ENCODE measurements around the gene NRDE2.
"Not testable (repeated sequence)": the region's sequence is repeated elsewhere in the genome, so short reads cannot be mapped to it uniquely, and the experiment has no call there.

The NRDE2 gene

GRCh38 chr14:90239139-90239538 is 92.6 kb downstream of the NRDE2 start:
- TF ChIP-seq, protein P1, sequence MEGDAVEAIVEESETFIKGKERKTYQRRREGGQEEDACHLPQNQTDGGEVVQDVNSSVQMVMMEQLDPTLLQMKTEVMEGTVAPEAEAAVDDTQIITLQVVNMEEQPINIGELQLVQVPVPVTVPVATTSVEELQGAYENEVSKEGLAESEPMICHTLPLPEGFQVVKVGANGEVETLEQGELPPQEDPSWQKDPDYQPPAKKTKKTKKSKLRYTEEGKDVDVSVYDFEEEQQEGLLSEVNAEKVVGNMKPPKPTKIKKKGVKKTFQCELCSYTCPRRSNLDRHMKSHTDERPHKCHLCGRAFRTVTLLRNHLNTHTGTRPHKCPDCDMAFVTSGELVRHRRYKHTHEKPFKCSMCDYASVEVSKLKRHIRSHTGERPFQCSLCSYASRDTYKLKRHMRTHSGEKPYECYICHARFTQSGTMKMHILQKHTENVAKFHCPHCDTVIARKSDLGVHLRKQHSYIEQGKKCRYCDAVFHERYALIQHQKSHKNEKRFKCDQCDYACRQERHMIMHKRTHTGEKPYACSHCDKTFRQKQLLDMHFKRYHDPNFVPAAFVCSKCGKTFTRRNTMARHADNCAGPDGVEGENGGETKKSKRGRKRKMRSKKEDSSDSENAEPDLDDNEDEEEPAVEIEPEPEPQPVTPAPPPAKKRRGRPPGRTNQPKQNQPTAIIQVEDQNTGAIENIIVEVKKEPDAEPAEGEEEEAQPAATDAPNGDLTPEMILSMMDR (conservative IDR thresholded peaks at IDR 0.05; ENCODE audit: low read depth, low read length), result no peak
- no peak overlapping the region for H3K4me3 ChIP-seq (ENCODE audit: low read length)
- DNase-seq (ENCODE audit: low read depth), result no peak

GRCh38 chr14:90235179-90235976 is 96.4 kb downstream of the NRDE2 start:
- TF ChIP-seq, protein P1 (conservative IDR thresholded peaks at IDR 0.05; ENCODE audit: low read depth, low read length), result peak; percentile 85
- no peak overlapping the region for H3K4me3 ChIP-seq (ENCODE audit: low read length)
- DNase-seq (ENCODE audit: low read depth), result no peak

- DNase-seq (ENCODE audit: low read depth); H3K4me3 ChIP-seq (ENCODE audit: low read length): not testable (repeated sequence)
These were observed 101.8 kb downstream of the NRDE2 start for GRCh38 chr14:90229942-90230341.

DNA sequence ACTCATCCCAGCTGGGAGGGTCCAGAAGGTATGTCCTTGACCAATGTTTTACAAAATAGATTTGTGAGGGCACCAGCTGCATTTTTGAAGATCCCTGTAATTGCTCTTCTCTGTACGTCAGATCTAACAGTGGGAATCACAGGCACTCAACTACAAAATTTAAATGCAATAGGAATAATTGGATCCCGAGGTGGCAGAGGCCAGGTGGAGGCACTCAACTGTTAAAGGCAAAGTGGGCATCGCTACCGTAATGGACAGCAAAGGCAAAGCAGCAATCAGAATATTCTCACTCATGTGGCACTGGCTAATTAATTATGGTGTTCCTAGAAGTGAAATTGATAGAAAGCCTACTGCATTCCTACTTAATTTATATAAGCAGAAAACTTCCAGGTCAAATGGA is 103.3 kb downstream of the NRDE2 start:
- no peak for DNase-seq (ENCODE audit: low read depth)
- TF ChIP-seq, protein P1 (conservative IDR thresholded peaks at IDR 0.05; ENCODE audit: low read depth, low read length), result no peak
- no peak overlapping the region for H3K4me3 ChIP-seq (ENCODE audit: low read length)
